HCT116 (cell line): ENCODE data around the gene TSPAN16. TPM values are rescaled to one million over a fixed set of nuclear protein-coding genes. Genes with fewer than 3 reads are reported as not detected.

Experiments
- ATAC-seq: fragments of 200-7000 bp; cut with Tn5 transposase; 2 replicates; pipeline ENCODE4 v1.9.1; 2020; ENCODE audit warnings: mild to moderate bottlenecking, moderate library complexity
- BruUV-seq: library from RNA; stranded (reverse); fragments of 400-500 nt; replicated peaks from 2 replicates; lab custom pipeline; 2021; lab: Mats Ljungman, UMichigan
- CTCF ChIA-PET: fragments of 300-600 bp; sonication (Branson Sonifier 250); formaldehyde crosslinking; loops from one replicate; lab custom pipeline; 2021; ENCODE audit warnings: antibody characterized with exemption; lab: Charles Lee
- POLR2A ChIA-PET: fragments of 300-600, 350-600 bp; sonication (Branson Sonifier 250); formaldehyde crosslinking; loops from one replicate; lab custom pipeline; 2021; ENCODE audit warnings: antibody characterized with exemption; lab: Charles Lee
- RAD21 ChIA-PET, 2 experiments: fragments of 300-600 bp; sonication (Branson Sonifier 250); formaldehyde crosslinking; loops; one replicate each; lab custom pipeline; 2023; ENCODE audit warnings: low total read pairs in 2 of 2; ENCODE audit not compliant: uncharacterized antibody in 2 of 2, unreplicated experiment in 2 of 2, low non-redundant PET in 1 of 2; lab: Charles Lee
- DNase-seq: peaks from one replicate; pipeline ENCODE4 v3.0.0-alpha.2; 2010; ENCODE audit warnings: low read depth, low spot score
- H2AFZ ChIP-seq: fragments of 200-600 bp; shearing (Covaris generic), sonication (generic); 2 replicates; pipeline ENCODE4 v1.6.1; 2017; ENCODE audit warnings: low read depth, mixed run types, mixed read lengths, antibody characterized with exemption, low read length; ENCODE audit not compliant: poor library complexity, severe bottlenecking
- H3K27ac ChIP-seq: 2 replicates; pipeline ENCODE4 v1.5.1; 2012; ENCODE audit warnings: low read depth, low read length
- H3K27me3 ChIP-seq: fragments of 200-600 bp; sonication (generic); 2 replicates; pipeline ENCODE4 v1.6.1; 2016; ENCODE audit warnings: mixed run types, low read length, mixed read lengths; ENCODE audit not compliant: insufficient read depth
- H3K36me3 ChIP-seq, 2 experiments: fragments of 200-500 bp in 1 of 2; fragments of 200-600 bp in 1 of 2; sonication (Bioruptor generic) in 1 of 2; sonication (generic) in 1 of 2; 2 replicates each; pipeline versions ENCODE4 v1.5.1 to v1.6.1; 2014 to 2016; ENCODE audit warnings: low read length in 2 of 2, inconsistent platforms in 1 of 2, mixed read lengths in 1 of 2, mixed run types in 1 of 2; ENCODE audit not compliant: insufficient read depth in 2 of 2, control insufficient read depth in 1 of 2
- H3K4me1 ChIP-seq, 2 experiments: fragments of 200-600 bp in 1 of 2; sonication (generic) in 1 of 2; 2 replicates each; pipeline versions ENCODE4 v1.5.1 to v1.6.1; 2012 to 2017; ENCODE audit warnings: low read length in 2 of 2, inconsistent platforms in 1 of 2, mild to moderate bottlenecking in 1 of 2, mixed read lengths in 1 of 2, mixed run types in 1 of 2, moderate library complexity in 1 of 2; ENCODE audit not compliant: insufficient read depth in 2 of 2, control insufficient read depth in 1 of 2
- H3K4me2 ChIP-seq: fragments of 200-600 bp; sonication (generic); 2 replicates; pipeline ENCODE4 v1.6.1; 2017; ENCODE audit warnings: mixed run types, low read length, mixed read lengths
- H3K4me3 ChIP-seq, 2 experiments: fragments of 200-600 bp in 1 of 2; sonication (generic) in 1 of 2; replicated peaks in 1 of 2; 2 replicates each; pipeline ENCODE4 v1.5.1; 2011 to 2016; ENCODE audit warnings: low read length in 2 of 2, control low read depth in 1 of 2, low read depth in 1 of 2, mild to moderate bottlenecking in 1 of 2, mixed read lengths in 1 of 2, mixed run types in 1 of 2
- H3K79me2 ChIP-seq: fragments of 200-600 bp; sonication (generic); 2 replicates; pipeline ENCODE4 v1.6.1; 2017; ENCODE audit warnings: mild to moderate bottlenecking, mixed run types, low read length, moderate library complexity, mixed read lengths; ENCODE audit not compliant: insufficient read depth
- H3K9ac ChIP-seq: fragments of 200-600 bp; sonication (generic); 2 replicates; pipeline ENCODE4 v1.6.1; 2016; ENCODE audit warnings: low read length, mixed read lengths
- H3K9me2 ChIP-seq: fragments of 200-600 bp; sonication (generic), shearing (Covaris generic); 2 replicates; pipeline ENCODE4 v1.6.1; 2017; ENCODE audit warnings: mixed run types, mild to moderate bottlenecking, moderate library complexity; ENCODE audit not compliant: insufficient read depth
- H3K9me3 ChIP-seq, 2 experiments: fragments of 200-500 bp in 1 of 2; fragments of 200-600 bp in 1 of 2; sonication (Bioruptor generic) in 1 of 2; sonication (generic) in 1 of 2; 2 replicates each; pipeline ENCODE4 v1.6.1; 2014 to 2017; ENCODE audit warnings: low read length in 2 of 2, mixed read lengths in 2 of 2, inconsistent platforms in 1 of 2, low read depth in 1 of 2, mild to moderate bottlenecking in 1 of 2, mixed run types in 1 of 2, moderate library complexity in 1 of 2; ENCODE audit not compliant: control insufficient read depth in 1 of 2, insufficient read depth in 1 of 2
- H4K20me1 ChIP-seq: fragments of 200-600 bp; sonication (generic), shearing (Covaris generic); 2 replicates; pipeline ENCODE4 v1.6.1; 2017; ENCODE audit warnings: mixed run types, mild to moderate bottlenecking, moderate library complexity; ENCODE audit not compliant: insufficient read depth
- CBX3 ChIP-seq: IDR thresholded peaks from 2 replicates; pipeline ENCODE4 v1.6.1; 2012; ENCODE audit warnings: low read depth
- CTCF ChIP-seq, 3 experiments: fragments of 200-600 bp in 1 of 3; sonication (generic) in 1 of 3; IDR thresholded peaks in 2 of 3; conservative IDR thresholded peaks in 1 of 3; 2 replicates each; pipeline ENCODE4 v1.5.1; 2012 to 2017; ENCODE audit warnings: low read depth in 2 of 3, low read length in 2 of 3, antibody characterized with exemption in 1 of 3, borderline replicate concordance in 1 of 3, control low read depth in 1 of 3, mild to moderate bottlenecking in 1 of 3, mixed read lengths in 1 of 3, mixed run types in 1 of 3, moderate library complexity in 1 of 3; ENCODE audit not compliant: insufficient read depth in 1 of 3
- EZH2 ChIP-seq: fragments of 200-600 bp; sonication (generic); IDR thresholded peaks from 2 replicates; pipeline ENCODE4 v1.6.1; 2017; ENCODE audit warnings: antibody characterized with exemption, mixed run types
- EZH2phosphoT487 ChIP-seq: fragments of 200-600 bp; IDR thresholded peaks from 2 replicates; pipeline ENCODE4 v1.6.1; 2018; ENCODE audit warnings: antibody characterized with exemption, borderline replicate concordance
- POLR2AphosphoS5 ChIP-seq: IDR thresholded peaks from 2 replicates; pipeline ENCODE4 v1.6.1; 2011; ENCODE audit warnings: mild to moderate bottlenecking, low read depth, low read length, moderate library complexity
- RAD21 ChIP-seq: IDR thresholded peaks from 2 replicates; pipeline ENCODE4 v1.6.1; 2012; ENCODE audit warnings: low read depth, mild to moderate bottlenecking
- SRF ChIP-seq: IDR thresholded peaks from 2 replicates; pipeline ENCODE4 v1.6.1; 2012; ENCODE audit warnings: low read depth
- YY1 ChIP-seq: IDR thresholded peaks from 2 replicates; pipeline ENCODE4 v1.6.1; 2011; ENCODE audit warnings: low read length, low read depth, moderate library complexity, mild to moderate bottlenecking; ENCODE audit not compliant: insufficient replicate concordance; ENCODE audit errors: extremely low read depth
- ZNF274 ChIP-seq: fragments of 200-500 bp; sonication (Bioruptor generic); IDR thresholded peaks from 2 replicates; pipeline ENCODE4 v1.6.1; 2014; ENCODE audit warnings: mild to moderate bottlenecking, low read depth, low read length, inconsistent platforms
- intact Hi-C: fragments of 100-400 bp; cut with micrococcal nuclease; formaldehyde crosslinking; loops from 2 replicates; pipeline ENCODE4 v1.10.0; 2022
- total RNA-seq: library from RNA; stranded (reverse); gene quantifications from one replicate; pipeline ENCODE4 v1.2.1, GENCODE V29; 2021; ENCODE audit not compliant: unreplicated experiment
- TF ChIP-seq, protein P1 (sequence below): IDR thresholded peaks from 2 replicates; pipeline ENCODE4 v1.6.1; 2012
- TF ChIP-seq, protein P2 (sequence below): IDR thresholded peaks from 2 replicates; pipeline ENCODE4 v1.6.1; 2012; ENCODE audit warnings: low read depth

Gene TSPAN16
- total RNA-seq, 1 experiment from 2014 or later: not detected

- Histone ChIP-seq H3K9ac (peak overlapping the region; percentile 43; the same call in 1 of the 2 replicates), H3K79me2 (no peaks in the 10 kb centered on the region), H3K27me3 (no peaks in the 10 kb centered on the region), H3K9me2 (no peaks in the 10 kb centered on the region), H3K36me3 (no peaks in the 10 kb centered on the region), H4K20me1 (no peaks in the 10 kb centered on the region), H3K4me2 (peak overlapping the region; percentile 72), H3K27ac (peak overlapping the region; percentile 39), H3K4me3 (peak overlapping the region; percentile 36 to 51), H2AFZ (peak overlapping the region; percentile 95), H3K4me1 (peaks cover 18 to 30% of the 10 kb centered on the region in 2 experiments), H3K9me3 (no peaks in the 10 kb centered on the region)
- no peak for TF ChIP-seq ZNF274
- no peak for TF ChIP-seq EZH2
- TF ChIP-seq SRF: no peak
- TF ChIP-seq CBX3: peak; percentile 46
- TF ChIP-seq, protein P1, sequence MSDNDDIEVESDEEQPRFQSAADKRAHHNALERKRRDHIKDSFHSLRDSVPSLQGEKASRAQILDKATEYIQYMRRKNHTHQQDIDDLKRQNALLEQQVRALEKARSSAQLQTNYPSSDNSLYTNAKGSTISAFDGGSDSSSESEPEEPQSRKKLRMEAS: no peak; the same call in 1 of the 2 replicates
- no peak for TF ChIP-seq EZH2phosphoT487
- peak; percentile 99 for TF ChIP-seq RAD21
- TF ChIP-seq CTCF (IDR thresholded peaks at IDR 0.05 in 2 of 3, conservative IDR thresholded peaks at IDR 0.05 in 1 of 3; ENCODE audit: borderline replicate concordance in 1 of 3, insufficient read depth in 1 of 3, low read depth in 2 of 3, low read length in 2 of 3): peak; percentile 92 to 96 (median 95)
- peak; percentile 56 for TF ChIP-seq YY1
- peak; percentile 70 for TF ChIP-seq POLR2AphosphoS5
- TF ChIP-seq, protein P2, sequence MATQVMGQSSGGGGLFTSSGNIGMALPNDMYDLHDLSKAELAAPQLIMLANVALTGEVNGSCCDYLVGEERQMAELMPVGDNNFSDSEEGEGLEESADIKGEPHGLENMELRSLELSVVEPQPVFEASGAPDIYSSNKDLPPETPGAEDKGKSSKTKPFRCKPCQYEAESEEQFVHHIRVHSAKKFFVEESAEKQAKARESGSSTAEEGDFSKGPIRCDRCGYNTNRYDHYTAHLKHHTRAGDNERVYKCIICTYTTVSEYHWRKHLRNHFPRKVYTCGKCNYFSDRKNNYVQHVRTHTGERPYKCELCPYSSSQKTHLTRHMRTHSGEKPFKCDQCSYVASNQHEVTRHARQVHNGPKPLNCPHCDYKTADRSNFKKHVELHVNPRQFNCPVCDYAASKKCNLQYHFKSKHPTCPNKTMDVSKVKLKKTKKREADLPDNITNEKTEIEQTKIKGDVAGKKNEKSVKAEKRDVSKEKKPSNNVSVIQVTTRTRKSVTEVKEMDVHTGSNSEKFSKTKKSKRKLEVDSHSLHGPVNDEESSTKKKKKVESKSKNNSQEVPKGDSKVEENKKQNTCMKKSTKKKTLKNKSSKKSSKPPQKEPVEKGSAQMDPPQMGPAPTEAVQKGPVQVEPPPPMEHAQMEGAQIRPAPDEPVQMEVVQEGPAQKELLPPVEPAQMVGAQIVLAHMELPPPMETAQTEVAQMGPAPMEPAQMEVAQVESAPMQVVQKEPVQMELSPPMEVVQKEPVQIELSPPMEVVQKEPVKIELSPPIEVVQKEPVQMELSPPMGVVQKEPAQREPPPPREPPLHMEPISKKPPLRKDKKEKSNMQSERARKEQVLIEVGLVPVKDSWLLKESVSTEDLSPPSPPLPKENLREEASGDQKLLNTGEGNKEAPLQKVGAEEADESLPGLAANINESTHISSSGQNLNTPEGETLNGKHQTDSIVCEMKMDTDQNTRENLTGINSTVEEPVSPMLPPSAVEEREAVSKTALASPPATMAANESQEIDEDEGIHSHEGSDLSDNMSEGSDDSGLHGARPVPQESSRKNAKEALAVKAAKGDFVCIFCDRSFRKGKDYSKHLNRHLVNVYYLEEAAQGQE: no peak
- DNase-seq (peak; percentile 79), ATAC-seq (peak; percentile 99)
- POLR2A ChIA-PET: interaction anchor here (0.7 to 0.9 kb wide), 3 partner anchors 52 to 346 kb away, joined by 3 to 4 read pairs (median 3); partner anchors contain the start of genes CCDC159, SWSAP1 and TMEM205
- RAD21 ChIA-PET: interaction anchor here (0.6 to 1.6 kb wide), 7 partner anchors 51 to 423 kb away, joined by 3 to 7 read pairs (median 4); partner anchors contain the start of gene SWSAP1 (in 2 of the 2)
- no TSS peak for BruUV-seq
- intact Hi-C loops: loop anchor here (2.0 to 5.0 kb wide), 3 partner anchors 89 to 189 kb away; partner anchors contain the start of genes EPOR, ODAD3 and PRKCSH
- CTCF ChIA-PET: interaction anchor here (0.6 to 1.5 kb wide), 21 partner anchors 9 to 350 kb away, joined by 3 to 14 read pairs (median 4); partner anchors contain the start of genes CCDC159, ODAD3, PRKCSH and SWSAP1
Measured at GRCh38 chr19:11293433-11294389, 2.2 kb upstream of the TSPAN16 start.
